Keratinocyte (primary cell): ENCODE results near the gene SIM2. TPM values are rescaled to one million over a fixed set of nuclear protein-coding genes. Genes with fewer than 3 reads are reported as not detected.

Experiments
- DNase-seq: peaks from one replicate; pipeline ENCODE4 v3.0.0-alpha.2; 2011; ENCODE audit warnings: low read depth, missing footprints, low spot score
- FAIRE-seq: peaks from 2 replicates; lab custom pipeline; 2011; peaks lifted over from hg19 to GRCh38; lab: Jason Lieb, UNC
- H2AFZ ChIP-seq: 2 replicates; pipeline ENCODE4 v1.6.0; 2012; ENCODE audit warnings: low read length, control low read depth, inconsistent platforms; ENCODE audit not compliant: control insufficient read depth
- H3K27ac ChIP-seq: 2 replicates; pipeline ENCODE4 v1.5.1; 2011; ENCODE audit warnings: low read length; ENCODE audit not compliant: control insufficient read depth, insufficient read depth
- H3K27me3 ChIP-seq: 3 replicates; pipeline ENCODE4 v1.6.0; 2011; ENCODE audit warnings: low read length; ENCODE audit not compliant: control insufficient read depth, insufficient read depth; ENCODE audit errors: extremely low read depth
- H3K36me3 ChIP-seq, 2 experiments: 2 replicates in 1 of 2; 3 replicates in 1 of 2; pipeline ENCODE4 v1.5.1; 2011; ENCODE audit warnings: low read length in 2 of 2, mild to moderate bottlenecking in 1 of 2; ENCODE audit not compliant: control insufficient read depth in 2 of 2, insufficient read depth in 2 of 2; ENCODE audit errors: extremely low read depth in 1 of 2
- H3K4me1 ChIP-seq: 3 replicates; pipeline ENCODE4 v1.5.1; 2011; ENCODE audit warnings: low read length; ENCODE audit not compliant: control insufficient read depth, insufficient read depth; ENCODE audit errors: extremely low read depth
- H3K4me2 ChIP-seq: 3 replicates; pipeline ENCODE4 v1.6.0; 2011; ENCODE audit warnings: low read depth, low read length; ENCODE audit not compliant: control insufficient read depth, insufficient read depth; ENCODE audit errors: extremely low read depth
- H3K4me3 ChIP-seq, 3 experiments: fragments of 200-600 bp in 1 of 3; sonication (generic) in 1 of 3; 2 replicates in 2 of 3; 3 replicates in 1 of 3; pipeline ENCODE4 v1.5.1; 2011 to 2016; ENCODE audit warnings: low read length in 3 of 3, mild to moderate bottlenecking in 3 of 3, control low read depth in 2 of 3, inconsistent platforms in 1 of 3, low read depth in 1 of 3, mixed read lengths in 1 of 3, mixed run types in 1 of 3, moderate library complexity in 1 of 3; ENCODE audit not compliant: control insufficient read depth in 2 of 3, insufficient read depth in 2 of 3; ENCODE audit errors: extremely low read depth in 1 of 3
- H3K79me2 ChIP-seq: 2 replicates; pipeline ENCODE4 v1.6.0; 2012; ENCODE audit warnings: low read length; ENCODE audit not compliant: control insufficient read depth, insufficient read depth
- H3K9ac ChIP-seq: 3 replicates; pipeline ENCODE4 v1.6.0; 2011; ENCODE audit warnings: low read length; ENCODE audit not compliant: control insufficient read depth, insufficient read depth; ENCODE audit errors: extremely low read depth
- H3K9me1 ChIP-seq: 3 replicates; pipeline ENCODE4 v1.6.0; 2011; ENCODE audit warnings: low read length; ENCODE audit not compliant: control insufficient read depth, insufficient read depth; ENCODE audit errors: extremely low read depth
- H3K9me3 ChIP-seq: 2 replicates; pipeline ENCODE4 v1.5.1; 2012; ENCODE audit warnings: low read depth, low read length; ENCODE audit not compliant: control insufficient read depth
- H4K20me1 ChIP-seq: 3 replicates; pipeline ENCODE4 v1.6.0; 2011; ENCODE audit warnings: low read length; ENCODE audit not compliant: control insufficient read depth, insufficient read depth; ENCODE audit errors: extremely low read depth
- EZH2 ChIP-seq: IDR thresholded peaks from one replicate; pipeline ENCODE4 v1.6.1; 2012; ENCODE audit warnings: inconsistent platforms, mild to moderate bottlenecking, low read length, moderate library complexity
- dilution Hi-C: fragments of 300-500 bp; cut with MboI; formaldehyde crosslinking; loops from one replicate; pipeline ENCODE4 v1.7.0; 2020; ENCODE audit warnings: low sequenced_read_pairs; ENCODE audit not compliant: extremely low pct_ligation_motif_present
- polyA plus RNA-seq, 5 experiments: library from polyadenylated mRNA; depleted of rRNA in 3 of 5; stranded (reverse) in 3 of 5; stranded (forward) in 1 of 5; unstranded in 1 of 5; fragments of >200 nt; gene quantifications; 1 replicate in 1 of 5; 2 replicates in 3 of 5; 3 replicates in 1 of 5; pipeline versions ENCODE4 v1.2.1 to v1.2.3, GENCODE V29; 2011 to 2012; ENCODE audit warnings: missing spikeins in 2 of 5, low read depth in 1 of 5, low replicate concordance in 1 of 5
- TF ChIP-seq, protein P1 (sequence below), 3 experiments: IDR thresholded peaks in 1 of 3; conservative IDR thresholded peaks in 1 of 3; optimal IDR thresholded peaks in 1 of 3; 2 replicates in 2 of 3; 3 replicates in 1 of 3; pipeline versions ENCODE3 to v1.5.1; 2011; ENCODE audit warnings: low read length in 3 of 3, mild to moderate bottlenecking in 3 of 3, moderate library complexity in 2 of 3, control low read depth in 1 of 3, inconsistent platforms in 1 of 3; ENCODE audit not compliant: insufficient read depth in 2 of 3; ENCODE audit errors: extremely low read depth in 1 of 3

Gene SIM2
- polyA plus RNA-seq, 1 donor (not counting 4 experiments of a cell fraction or from before 2014, with no cell fraction given) = 0.05 TPM

DNA sequence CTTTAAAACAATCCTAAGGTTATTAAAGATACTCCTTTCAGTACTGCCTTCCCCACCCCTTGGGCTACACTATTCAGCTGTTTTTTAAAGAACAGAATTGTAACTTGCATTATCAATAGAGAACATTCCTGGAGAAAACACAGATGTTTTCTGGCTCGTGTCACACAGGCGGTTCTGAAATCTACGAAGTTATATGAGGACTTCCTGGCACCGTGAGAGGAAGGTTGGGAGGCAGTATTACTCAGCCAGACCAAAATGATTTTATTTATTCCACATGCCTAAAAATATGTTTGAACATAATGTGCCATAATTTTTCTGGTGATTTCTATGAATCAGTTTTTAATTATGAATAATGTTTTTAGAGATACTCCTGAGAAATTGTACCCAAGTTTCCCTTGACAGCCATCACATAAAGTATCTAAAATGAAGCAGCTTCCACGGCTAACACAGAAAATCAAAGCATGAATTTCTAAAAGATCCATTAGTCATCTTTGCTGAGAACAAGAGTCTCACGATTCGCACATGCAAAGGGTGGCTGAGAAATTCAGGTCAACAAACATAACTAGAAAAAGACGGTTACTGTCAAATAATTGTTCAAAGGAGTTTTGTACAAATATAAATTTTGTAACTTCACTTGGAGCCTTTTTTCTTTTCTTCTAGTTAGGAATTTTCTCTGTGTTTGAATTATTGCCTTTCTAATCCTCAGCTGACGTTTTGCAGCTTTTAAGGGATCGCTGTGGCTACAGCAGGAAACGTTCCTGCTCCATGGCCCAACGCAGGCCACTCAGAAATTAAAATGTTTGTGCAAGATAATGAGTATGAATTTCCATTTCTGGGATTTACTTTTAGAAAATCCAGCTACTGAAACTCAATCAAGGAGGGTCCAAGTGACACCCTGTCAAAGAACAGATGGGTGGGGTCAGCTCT, 8.0 kb upstream of the SIM2 start:
- no peaks in the 10 kb centered on the region for H3K9me3 ChIP-seq
- H3K36me3 ChIP-seq = no peaks in the 10 kb centered on the region
- H3K9me1 ChIP-seq = no peaks in the 10 kb centered on the region
- peaks cover 7% of the 10 kb centered on the region for H4K20me1 ChIP-seq
- FAIRE-seq (no peak), DNase-seq (no peak)
- H3K27ac ChIP-seq = no peak overlapping the region
- no peak overlapping the region for H2AFZ ChIP-seq
- H3K9ac ChIP-seq = no peak overlapping the region
- no peaks in the 10 kb centered on the region for H3K79me2 ChIP-seq
- no peak for TF ChIP-seq EZH2
- TF ChIP-seq, protein P1, sequence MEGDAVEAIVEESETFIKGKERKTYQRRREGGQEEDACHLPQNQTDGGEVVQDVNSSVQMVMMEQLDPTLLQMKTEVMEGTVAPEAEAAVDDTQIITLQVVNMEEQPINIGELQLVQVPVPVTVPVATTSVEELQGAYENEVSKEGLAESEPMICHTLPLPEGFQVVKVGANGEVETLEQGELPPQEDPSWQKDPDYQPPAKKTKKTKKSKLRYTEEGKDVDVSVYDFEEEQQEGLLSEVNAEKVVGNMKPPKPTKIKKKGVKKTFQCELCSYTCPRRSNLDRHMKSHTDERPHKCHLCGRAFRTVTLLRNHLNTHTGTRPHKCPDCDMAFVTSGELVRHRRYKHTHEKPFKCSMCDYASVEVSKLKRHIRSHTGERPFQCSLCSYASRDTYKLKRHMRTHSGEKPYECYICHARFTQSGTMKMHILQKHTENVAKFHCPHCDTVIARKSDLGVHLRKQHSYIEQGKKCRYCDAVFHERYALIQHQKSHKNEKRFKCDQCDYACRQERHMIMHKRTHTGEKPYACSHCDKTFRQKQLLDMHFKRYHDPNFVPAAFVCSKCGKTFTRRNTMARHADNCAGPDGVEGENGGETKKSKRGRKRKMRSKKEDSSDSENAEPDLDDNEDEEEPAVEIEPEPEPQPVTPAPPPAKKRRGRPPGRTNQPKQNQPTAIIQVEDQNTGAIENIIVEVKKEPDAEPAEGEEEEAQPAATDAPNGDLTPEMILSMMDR (optimal IDR thresholded peaks at IDR 0.05 in 1 of 3, IDR thresholded peaks at IDR 0.05 in 1 of 3, conservative IDR thresholded peaks at IDR 0.05 in 1 of 3; ENCODE audit: extremely low read depth in 1 of 3, insufficient read depth in 2 of 3, low read length in 3 of 3) = no peak
- H3K4me3 ChIP-seq = no peak overlapping the region
- no peaks in the 10 kb centered on the region for H3K4me1 ChIP-seq
- no peak overlapping the region for H3K4me2 ChIP-seq
- dilution Hi-C loops = no loop called here
- H3K27me3 ChIP-seq = peaks cover 74% of the 10 kb centered on the region

DNA sequence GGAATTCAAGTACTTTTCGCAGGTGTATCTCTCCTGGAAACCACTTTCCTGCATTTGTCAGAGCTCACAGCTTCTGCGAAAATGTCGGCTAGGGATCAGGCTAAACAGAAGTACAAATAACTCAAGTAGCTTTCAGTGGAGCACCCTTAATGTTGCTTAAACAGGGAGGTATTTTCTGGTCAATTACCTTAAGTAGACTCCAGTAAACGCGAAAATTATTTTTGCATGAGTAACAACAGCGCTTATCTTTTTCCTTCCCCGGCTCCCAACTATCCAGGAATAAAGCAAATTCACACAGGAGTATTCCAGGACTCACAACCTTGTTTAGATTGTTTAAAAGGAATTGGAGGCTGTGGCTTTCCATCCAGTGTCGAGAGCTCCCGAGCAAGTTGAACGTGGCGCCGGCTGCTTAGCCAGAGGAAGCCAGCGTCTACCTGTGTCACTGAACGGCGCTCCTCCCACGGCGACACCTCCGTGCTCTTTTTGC, 7.3 kb upstream of the SIM2 start:
- H3K4me3 ChIP-seq = no peak overlapping the region
- peaks cover 7% of the 10 kb centered on the region for H4K20me1 ChIP-seq
- DNase-seq (no peak), FAIRE-seq (no peak)
- H2AFZ ChIP-seq = no peak overlapping the region
- H3K36me3 ChIP-seq = no peaks in the 10 kb centered on the region
- no peaks in the 10 kb centered on the region for H3K9me3 ChIP-seq
- no peaks in the 10 kb centered on the region for H3K9me1 ChIP-seq
- TF ChIP-seq, protein P1 (optimal IDR thresholded peaks at IDR 0.05 in 1 of 3, IDR thresholded peaks at IDR 0.05 in 1 of 3, conservative IDR thresholded peaks at IDR 0.05 in 1 of 3; ENCODE audit: extremely low read depth in 1 of 3, insufficient read depth in 2 of 3, low read length in 3 of 3) = no peak
- H3K4me2 ChIP-seq = no peak overlapping the region
- peaks cover 81% of the 10 kb centered on the region for H3K27me3 ChIP-seq
- H3K79me2 ChIP-seq = no peaks in the 10 kb centered on the region
- H3K9ac ChIP-seq = no peak overlapping the region
- no peak overlapping the region for H3K27ac ChIP-seq
- no peaks in the 10 kb centered on the region for H3K4me1 ChIP-seq
- dilution Hi-C loops = no loop called here
